HepG2 (cell line): ENCODE data around the gene PHF10. TPM values are rescaled to one million over a fixed set of nuclear protein-coding genes. Genes with fewer than 3 reads are reported as not detected.

Source experiments
- CHD4 ChIP-seq: fragments of 200-600 bp; sonication (generic); IDR thresholded peaks from 2 replicates; pipeline ENCODE4 v1.7.0; 2017; ENCODE audit warnings: mild to moderate bottlenecking, low read length, borderline replicate concordance
- DMAP1 ChIP-seq: IDR thresholded peaks from 2 replicates; pipeline ENCODE4 v1.6.1; 2016
- DPF2 ChIP-seq: sonication (generic); formaldehyde crosslinking; IDR thresholded peaks from 2 replicates; pipeline ENCODE4 v1.4.0; 2020; ENCODE audit warnings: mild to moderate bottlenecking, low read depth, missing genetic modification reagents, borderline replicate concordance
- GABPA ChIP-seq, 2 experiments: IDR thresholded peaks; 2 replicates each; pipeline ENCODE4 v1.6.1; 2011 to 2016; ENCODE audit warnings: low read depth in 2 of 2, low read length in 1 of 2, missing biosample characterization in 1 of 2, missing genetic modification characterization in 1 of 2
- GABPB1 ChIP-seq: IDR thresholded peaks from 2 replicates; pipeline ENCODE4 v1.6.1; 2016; ENCODE audit warnings: mild to moderate bottlenecking, missing genetic modification reagents, moderate library complexity, missing compliant biosample characterization
- GPBP1L1 ChIP-seq: sonication (generic); formaldehyde crosslinking; IDR thresholded peaks from 2 replicates; pipeline ENCODE4 v1.5.0; 2020; ENCODE audit warnings: mild to moderate bottlenecking, missing genetic modification reagents
- HNF1B ChIP-seq: sonication (generic); formaldehyde crosslinking; IDR thresholded peaks from 2 replicates; pipeline ENCODE4 v1.5.1; 2020; ENCODE audit warnings: mild to moderate bottlenecking, moderate library complexity, missing genetic modification reagents
- KDM5B ChIP-seq: sonication (generic); formaldehyde crosslinking; IDR thresholded peaks from 2 replicates; pipeline ENCODE4 v1.4.0; 2020; ENCODE audit warnings: missing genetic modification reagents, mild to moderate bottlenecking, borderline replicate concordance
- MBNL3 ChIP-seq: fragments of 250-450 bp; sonication (Bioruptor Pico); conservative IDR thresholded peaks from 2 replicates; pipeline ENCODE4 v1.8.0; 2022; ENCODE audit warnings: mild to moderate bottlenecking, inconsistent platforms
- MED13 ChIP-seq: sonication (generic); formaldehyde crosslinking; IDR thresholded peaks from 2 replicates; pipeline ENCODE4 v1.5.0; 2020; ENCODE audit warnings: missing genetic modification reagents
- MEF2D ChIP-seq: sonication (generic); formaldehyde crosslinking; IDR thresholded peaks from 2 replicates; pipeline ENCODE4 v1.5.1; 2020; ENCODE audit warnings: mild to moderate bottlenecking, missing genetic modification reagents
- NFKBIZ ChIP-seq: IDR thresholded peaks from 2 replicates; pipeline ENCODE4 v1.6.1; 2018; ENCODE audit warnings: missing genetic modification reagents, missing compliant biosample characterization
- POLR2G ChIP-seq: fragments of 200-400 bp; formaldehyde crosslinking; IDR thresholded peaks from 2 replicates; pipeline ENCODE4 v1.6.1; 2018; ENCODE audit warnings: mild to moderate bottlenecking, low read depth, low read length, moderate library complexity
- TFE3 ChIP-seq: IDR thresholded peaks from 2 replicates; pipeline ENCODE4 v1.6.1; 2016
- USF2 ChIP-seq, 2 experiments: sonication (generic) in 1 of 2; formaldehyde crosslinking in 1 of 2; IDR thresholded peaks; 2 replicates each; pipeline versions ENCODE4 v1.5.1 to v1.6.1; 2011 to 2020; ENCODE audit warnings: borderline replicate concordance in 1 of 2, low read depth in 1 of 2, low read length in 1 of 2, mild to moderate bottlenecking in 1 of 2, missing genetic modification reagents in 1 of 2, moderate library complexity in 1 of 2
- ZBTB21 ChIP-seq: sonication (generic); formaldehyde crosslinking; IDR thresholded peaks from 2 replicates; pipeline ENCODE4 v1.4.0; 2020; ENCODE audit warnings: missing genetic modification reagents
- ZNF20 ChIP-seq: sonication (generic); formaldehyde crosslinking; IDR thresholded peaks from 2 replicates; pipeline ENCODE4 v1.4.0; 2020; ENCODE audit warnings: mild to moderate bottlenecking, moderate library complexity, missing genetic modification reagents
- ZNF205 ChIP-seq: IDR thresholded peaks from 2 replicates; pipeline ENCODE4 v1.6.1; 2018; ENCODE audit warnings: missing biosample characterization, missing genetic modification reagents
- ZNF263 ChIP-seq: sonication (generic); formaldehyde crosslinking; IDR thresholded peaks from 2 replicates; pipeline ENCODE4 v1.4.0; 2020; ENCODE audit warnings: missing genetic modification reagents
- polyA plus RNA-seq, 8 experiments: library from polyadenylated mRNA; depleted of rRNA in 3 of 8; stranded (reverse) in 7 of 8; unstranded in 1 of 8; fragments of >200 nt; fragmentation: Illumina TruSeq in 4 of 8; extraction: Trizol in 4 of 8; gene quantifications; 2 replicates each; pipeline versions ENCODE4 v1.2.1 to v1.2.3, GENCODE V29; 2011 to 2016; ENCODE audit warnings: low read depth in 4 of 8, missing spikeins in 1 of 8, mixed read lengths in 1 of 8; ENCODE audit not compliant: insufficient read depth in 1 of 8
- total RNA-seq, 5 experiments: library from RNA; depleted of rRNA; stranded (reverse); fragments of >200 nt; fragmentation: Illumina TruSeq; extraction: Trizol; gene quantifications; 2 replicates each; pipeline ENCODE4 v1.2.3, GENCODE V29; 2016; ENCODE audit warnings: low read depth in 1 of 5
- TF ChIP-seq, protein P1 (sequence below): IDR thresholded peaks from 2 replicates; pipeline ENCODE4 v1.6.1; 2018; ENCODE audit warnings: missing genetic modification reagents, mild to moderate bottlenecking, missing compliant biosample characterization

The PHF10 gene
- total and polyA plus RNA-seq, 2 of the 13 experiments (the other 11 are each of a cell fraction or from before 2014, with no cell fraction given): 42.1 to 84.1 TPM

DNA sequence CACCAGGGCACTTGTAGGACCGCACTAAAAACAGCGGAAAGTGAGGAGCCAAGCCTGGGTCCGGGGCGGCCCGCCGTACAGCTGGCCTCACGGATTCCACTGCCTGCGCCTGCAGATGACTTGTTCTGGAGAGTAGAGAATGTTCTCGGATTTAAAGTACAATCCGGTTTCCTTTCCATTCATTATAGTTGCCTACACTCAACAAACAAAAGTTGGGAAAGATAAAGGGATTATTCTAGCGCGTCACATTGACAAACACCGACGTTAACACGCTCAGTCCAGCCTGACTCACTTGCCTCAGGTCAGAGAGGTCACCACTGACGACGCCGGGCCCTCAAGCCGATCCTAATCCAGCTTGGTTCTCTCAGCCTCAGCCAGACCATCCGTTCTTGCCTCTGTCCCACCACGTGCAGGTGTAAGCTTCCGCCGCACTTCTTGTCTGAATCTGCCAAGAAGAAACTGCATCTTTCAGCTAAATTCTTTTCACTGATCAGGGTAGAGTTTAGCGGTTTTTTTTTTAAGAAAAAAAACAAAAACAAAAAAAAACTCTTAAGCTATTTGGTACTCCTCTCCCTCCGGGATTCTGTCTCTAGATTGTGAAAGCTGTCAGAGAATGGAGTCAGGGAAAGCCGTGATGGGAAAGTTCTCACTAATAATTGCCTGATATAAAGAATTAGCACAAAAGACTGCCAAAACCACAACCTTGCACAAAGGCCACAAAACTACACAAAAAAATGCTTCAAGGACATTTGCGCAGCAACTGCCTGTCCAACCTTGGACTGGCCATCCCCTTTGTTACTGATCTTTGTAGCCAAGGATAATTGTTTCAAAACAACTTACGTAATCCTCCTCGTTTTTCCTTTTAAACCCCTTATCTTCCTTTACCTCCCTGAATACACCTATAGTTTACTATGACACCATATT lies 1.1 kb upstream of the PHF10 start (continued):
- 0 out of 2 replicates have a peak, but pooled peaks have one; percentile 39 for TF ChIP-seq USF2 (IDR thresholded peaks at IDR 0.05; ENCODE audit: low read depth, low read length)
- TF ChIP-seq USF2 (CRISPR knock-in tag; IDR thresholded peaks at IDR 0.05; ENCODE audit: borderline replicate concordance): peak; percentile 33; the same call in 1 of the 2 replicates
- 0 out of 2 replicates have a peak, but pooled peaks have one; percentile 65 for TF ChIP-seq MEF2D (CRISPR knock-in tag)
- TF ChIP-seq GABPA (IDR thresholded peaks at IDR 0.05; ENCODE audit: low read depth, low read length): no peak
- peak; percentile 40; the same call in 1 of the 2 replicates for TF ChIP-seq GABPA (CRISPR knock-in tag; IDR thresholded peaks at IDR 0.05; ENCODE audit: low read depth)
- TF ChIP-seq HNF1B (CRISPR knock-in tag): peak; percentile 14; the same call in 1 of the 2 replicates
- no peak for TF ChIP-seq ZNF263 (CRISPR knock-in tag)
- no peak for TF ChIP-seq MBNL3
- TF ChIP-seq TFE3 (CRISPR knock-in tag): peak; percentile 56; the same call in 1 of the 2 replicates
- TF ChIP-seq MED13 (CRISPR knock-in tag): 0 out of 2 replicates have a peak, but pooled peaks have one; percentile 44
- peak; percentile 69; the same call in 1 of the 2 replicates for TF ChIP-seq KDM5B (CRISPR knock-in tag)
- peak; percentile 32; the same call in 1 of the 2 replicates for TF ChIP-seq GABPB1 (CRISPR knock-in tag)
- TF ChIP-seq ZBTB21: peak; percentile 57
- TF ChIP-seq, protein P1, sequence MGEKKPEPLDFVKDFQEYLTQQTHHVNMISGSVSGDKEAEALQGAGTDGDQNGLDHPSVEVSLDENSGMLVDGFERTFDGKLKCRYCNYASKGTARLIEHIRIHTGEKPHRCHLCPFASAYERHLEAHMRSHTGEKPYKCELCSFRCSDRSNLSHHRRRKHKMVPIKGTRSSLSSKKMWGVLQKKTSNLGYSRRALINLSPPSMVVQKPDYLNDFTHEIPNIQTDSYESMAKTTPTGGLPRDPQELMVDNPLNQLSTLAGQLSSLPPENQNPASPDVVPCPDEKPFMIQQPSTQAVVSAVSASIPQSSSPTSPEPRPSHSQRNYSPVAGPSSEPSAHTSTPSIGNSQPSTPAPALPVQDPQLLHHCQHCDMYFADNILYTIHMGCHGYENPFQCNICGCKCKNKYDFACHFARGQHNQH: peak; percentile 80
- no peak for TF ChIP-seq GPBP1L1
- peak; percentile 46 for TF ChIP-seq ZNF205
- no peak; the same call in 1 of the 2 replicates for TF ChIP-seq NFKBIZ (CRISPR knock-in tag)
- TF ChIP-seq CHD4: peak; percentile 76; the same call in 1 of the 2 replicates
- peak; percentile 72; the same call in 1 of the 2 replicates for TF ChIP-seq DPF2
- TF ChIP-seq ZNF20 (CRISPR knock-in tag): no peak
- TF ChIP-seq POLR2G: peak; percentile 91
- TF ChIP-seq DMAP1: peak; percentile 88; the same call in 1 of the 2 replicates
